IMR-90 (cell line): ENCODE results near the gene SLC16A5. TPM values are rescaled to one million over a fixed set of nuclear protein-coding genes. Genes with fewer than 3 reads are reported as not detected.

ENCODE experiments used
- ATAC-seq: fragments of 200-7000 bp; cut with Tn5 transposase; 2 replicates; pipeline ENCODE4 v1.9.1; 2020; ENCODE audit warnings: low read depth, mild to moderate bottlenecking, moderate library complexity
- BruUV-seq: library from RNA; stranded (reverse); fragments of 400-500 nt; replicated peaks from 2 replicates; lab custom pipeline; 2021; lab: Mats Ljungman, UMichigan
- CTCF ChIA-PET: fragments of 300-600 bp; formaldehyde crosslinking; extraction: SDS; loops from one replicate; lab custom pipeline; 2021; ENCODE audit warnings: antibody characterized with exemption; lab: Yijun Ruan, JAX
- POLR2A ChIA-PET: fragments of 300-600 bp; sonication (Branson Sonifier 250); formaldehyde crosslinking; loops from one replicate; lab custom pipeline; 2022; ENCODE audit warnings: antibody characterized with exemption; ENCODE audit not compliant: unreplicated experiment; lab: Charles Lee
- DNase-seq: peaks from one replicate; pipeline ENCODE4 v3.0.0; 2013
- H2AFZ ChIP-seq: replicated peaks from 2 replicates; pipeline ENCODE3; 2013; ENCODE audit warnings: low read length, mild to moderate bottlenecking; ENCODE audit not compliant: poor library complexity
- H2AK5ac ChIP-seq: 2 replicates; pipeline ENCODE4 v1.6.1; 2013; ENCODE audit warnings: low read depth, low read length, inconsistent platforms
- H2AK9ac ChIP-seq: replicated peaks from 2 replicates; pipeline ENCODE3; 2013; ENCODE audit warnings: mild to moderate bottlenecking, low read depth, low read length, moderate library complexity; ENCODE audit not compliant: poor library complexity
- H2BK120ac ChIP-seq: 2 replicates; pipeline ENCODE4 v1.6.1; 2013; ENCODE audit warnings: low read depth, low read length, inconsistent platforms
- H2BK15ac ChIP-seq: 3 replicates; pipeline ENCODE4 v1.6.1; 2013; ENCODE audit warnings: low read depth, low read length, inconsistent platforms
- H2BK20ac ChIP-seq: 2 replicates; pipeline ENCODE4 v1.6.1; 2013; ENCODE audit warnings: low read depth, mild to moderate bottlenecking, inconsistent platforms, low read length, moderate library complexity
- H2BK5ac ChIP-seq: 2 replicates; pipeline ENCODE4 v1.6.1; 2013; ENCODE audit warnings: mild to moderate bottlenecking, low read depth, low read length, inconsistent platforms; ENCODE audit not compliant: poor library complexity, severe bottlenecking
- H3K14ac ChIP-seq: replicated peaks from 2 replicates; pipeline ENCODE4 v1.6.1; 2013; ENCODE audit warnings: low read depth, low read length, inconsistent platforms
- H3K18ac ChIP-seq: 2 replicates; pipeline ENCODE4 v1.6.1; 2013; ENCODE audit warnings: low read depth, low read length, control low read depth
- H3K23ac ChIP-seq: 2 replicates; pipeline ENCODE4 v1.6.1; 2013; ENCODE audit warnings: low read depth, low read length, inconsistent platforms
- H3K27ac ChIP-seq: 2 replicates; pipeline ENCODE4 v1.5.1; 2013; ENCODE audit warnings: mild to moderate bottlenecking, control low read depth, low read length; ENCODE audit not compliant: insufficient read depth
- H3K27me3 ChIP-seq: 2 replicates; pipeline ENCODE4 v1.6.1; 2013; ENCODE audit warnings: low read length; ENCODE audit not compliant: control insufficient read depth, insufficient read depth
- H3K36me3 ChIP-seq: 2 replicates; pipeline ENCODE4 v1.6.1; 2013; ENCODE audit warnings: low read length, mixed read lengths; ENCODE audit not compliant: control insufficient read depth, insufficient read depth
- H3K4ac ChIP-seq: 2 replicates; pipeline ENCODE4 v1.6.1; 2013; ENCODE audit warnings: low read depth, low read length, inconsistent platforms
- H3K4me1 ChIP-seq: 2 replicates; pipeline ENCODE4 v1.6.1; 2013; ENCODE audit warnings: low read length, mixed read lengths; ENCODE audit not compliant: control insufficient read depth, insufficient read depth
- H3K4me2 ChIP-seq: 2 replicates; pipeline ENCODE4 v1.6.1; 2013; ENCODE audit warnings: low read depth, mild to moderate bottlenecking, control low read depth, low read length, moderate library complexity
- H3K4me3 ChIP-seq: 2 replicates; pipeline ENCODE4 v1.5.1; 2013; ENCODE audit warnings: low read depth, mild to moderate bottlenecking, control low read depth, low read length, moderate library complexity; ENCODE audit not compliant: insufficient read depth
- H3K56ac ChIP-seq: 2 replicates; pipeline ENCODE4 v1.6.1; 2013; ENCODE audit warnings: low read length, inconsistent platforms; ENCODE audit not compliant: insufficient read depth; ENCODE audit errors: extremely low read depth
- H3K79me1 ChIP-seq, 2 experiments: 2 replicates each; pipeline ENCODE4 v1.6.1; 2013; ENCODE audit warnings: low read length in 2 of 2, inconsistent platforms in 1 of 2, low read depth in 1 of 2
- H3K9ac ChIP-seq: 2 replicates; pipeline ENCODE4 v1.6.1; 2013; ENCODE audit warnings: low read depth, low read length, control low read depth
- H3K9me1 ChIP-seq: 2 replicates; pipeline ENCODE4 v1.6.1; 2013; ENCODE audit warnings: low read length, inconsistent platforms; ENCODE audit not compliant: insufficient read depth
- H3K9me3 ChIP-seq: 2 replicates; pipeline ENCODE4 v1.6.1; 2013; ENCODE audit warnings: low read length; ENCODE audit not compliant: control insufficient read depth, insufficient read depth
- H4K20me1 ChIP-seq: 2 replicates; pipeline ENCODE4 v1.6.1; 2013; ENCODE audit warnings: low read length, inconsistent platforms; ENCODE audit not compliant: insufficient read depth
- H4K5ac ChIP-seq: 2 replicates; pipeline ENCODE4 v1.6.1; 2013; ENCODE audit warnings: mild to moderate bottlenecking, low read depth, low read length, control low read depth
- H4K8ac ChIP-seq, 2 experiments: 2 replicates each; pipeline ENCODE4 v1.6.1; 2013; ENCODE audit warnings: low read depth in 2 of 2, low read length in 2 of 2, control low read depth in 1 of 2, inconsistent platforms in 1 of 2
- H4K91ac ChIP-seq: 2 replicates; pipeline ENCODE4 v1.6.1; 2013; ENCODE audit warnings: low read depth, low read length, inconsistent platforms; ENCODE audit not compliant: insufficient read depth
- CEBPB ChIP-seq: IDR thresholded peaks from 2 replicates; pipeline ENCODE4 v1.6.1; 2012; ENCODE audit warnings: low read depth, low read length, improper control_type of control experiment
- FOS ChIP-seq: fragments of 150-350 bp; IDR thresholded peaks from 2 replicates; pipeline ENCODE4 v1.6.1; 2016; ENCODE audit warnings: low read depth, low read length
- MAFK ChIP-seq: IDR thresholded peaks from 2 replicates; pipeline ENCODE4 v1.6.1; 2012; ENCODE audit warnings: low read depth, low read length, improper control_type of control experiment
- MAZ ChIP-seq: IDR thresholded peaks from 2 replicates; pipeline ENCODE4 v1.6.1; 2012; ENCODE audit warnings: low read depth, mild to moderate bottlenecking, low read length, improper control_type of control experiment, moderate library complexity, borderline replicate concordance
- MXI1 ChIP-seq: IDR thresholded peaks from 2 replicates; pipeline ENCODE4 v1.6.1; 2012; ENCODE audit warnings: low read depth, mild to moderate bottlenecking, low read length, moderate library complexity, borderline replicate concordance
- POLR2A ChIP-seq: IDR thresholded peaks from 2 replicates; pipeline ENCODE4 v1.6.1; 2012; ENCODE audit warnings: mild to moderate bottlenecking, low read depth, low read length
- RAD21 ChIP-seq: IDR thresholded peaks from 2 replicates; pipeline ENCODE4 v1.6.1; 2012; ENCODE audit warnings: low read length, improper control_type of control experiment
- WGBS, 2 experiments: methylation state at CpG; one replicate each; pipeline versions ENCODE4 v1.1.5 to v1.1.7; 2013; ENCODE audit warnings: missing lambda C conversion rate in 2 of 2; ENCODE audit not compliant: insufficient read length in 1 of 2; ENCODE audit errors: extremely low coverage in 2 of 2; 5-methylcytosine and 5-hydroxymethylcytosine counted together
- dilution Hi-C: fragments of 300-500 bp; cut with HindIII; formaldehyde crosslinking; loops from one replicate; pipeline ENCODE4 v1.14.3; 2018; ENCODE audit warnings: low sequenced_read_pairs; ENCODE audit not compliant: unreplicated experiment
- in situ Hi-C: fragments of 300-500 bp; cut with MboI; formaldehyde crosslinking; loops from 3 replicates; pipeline ENCODE4 v1.14.3; 2019; ENCODE audit warnings: low sequenced_read_pairs, inconsistent platforms, mixed read lengths
- intact Hi-C: fragments of 100-400 bp; cut with micrococcal nuclease; formaldehyde crosslinking; loops from 2 replicates; pipeline ENCODE4 v1.10.0; 2022
- polyA plus RNA-seq, 3 experiments: library from polyadenylated mRNA; depleted of rRNA; stranded (reverse); fragments of >200 nt; gene quantifications; 2 replicates each; pipeline ENCODE4 v1.2.3, GENCODE V29; 2012; ENCODE audit warnings: low replicate concordance in 1 of 3
- total RNA-seq: library from RNA; depleted of rRNA; stranded (reverse); fragments of >200 nt; gene quantifications from 2 replicates; pipeline ENCODE4 v1.2.3, GENCODE V29; 2012
- TF ChIP-seq, protein P1 (sequence below): fragments of 150-350 bp; IDR thresholded peaks from 2 replicates; pipeline ENCODE4 v1.6.1; 2017; ENCODE audit warnings: mild to moderate bottlenecking, antibody characterized with exemption, low read length, low read depth

Gene SLC16A5
- total and polyA plus RNA-seq, 2 of the 4 experiments (the other 2 are of a cell fraction) = 1.8 to 7.1 TPM

DNA sequence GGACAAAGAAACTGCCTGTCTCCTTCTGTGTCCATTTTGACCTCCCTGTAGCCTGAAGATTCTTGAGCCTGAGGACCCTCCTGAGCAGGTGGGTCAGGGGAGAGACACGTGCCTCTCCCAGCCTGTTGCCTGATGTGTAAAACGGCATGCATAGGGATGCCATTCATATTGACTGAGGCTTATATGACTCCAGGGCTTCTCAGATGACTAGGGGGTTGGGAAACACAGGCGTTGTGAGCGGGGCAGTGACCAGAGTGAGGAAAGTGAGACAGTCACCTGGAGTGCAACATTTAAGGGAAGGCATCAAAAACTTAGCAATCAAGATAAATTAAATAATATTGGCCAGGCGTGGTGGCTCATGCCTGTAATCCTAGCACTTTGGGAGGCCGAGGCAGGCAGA, 5.1 kb upstream of the SLC16A5 start:
- dilution Hi-C loops (no loop called here), intact Hi-C loops (no loop called here), in situ Hi-C loops (no loop called here)
- Histone ChIP-seq H3K18ac (no peak overlapping the region), H3K4ac (no peak overlapping the region), H3K9me1 (peaks cover 21% of the 10 kb centered on the region), H2BK120ac (no peak overlapping the region), H4K20me1 (no peaks in the 10 kb centered on the region), H3K9ac (no peak overlapping the region), H4K5ac (no peak overlapping the region), H2BK5ac (no peak overlapping the region), H2BK15ac (no peak overlapping the region), H2AK9ac (peak overlapping the region; percentile 62), H2BK20ac (no peak overlapping the region), H4K91ac (peak overlapping the region; percentile 34; the same call in 1 of the 2 replicates), H3K23ac (no peak overlapping the region), H3K14ac (no peak overlapping the region), H3K56ac (no peak overlapping the region), H3K36me3 (no peaks in the 10 kb centered on the region), H4K8ac (no peak overlapping the region), H2AFZ (peak overlapping the region; percentile 69), H3K27me3 (no peaks in the 10 kb centered on the region), H2AK5ac (peak overlapping the region; percentile 58; the same call in 1 of the 2 replicates), H3K4me2 (no peak overlapping the region), H3K4me1 (peaks cover 24% of the 10 kb centered on the region), H3K4me3 (no peak overlapping the region), H3K9me3 (no peaks in the 10 kb centered on the region), H3K27ac (no peak overlapping the region), H3K79me1 (peaks cover 0 to 4% of the 10 kb centered on the region in 2 experiments; a peak in 1 of 4 replicates)
- CTCF ChIA-PET = no interaction called here
- POLR2A ChIA-PET = no interaction called here
- BruUV-seq = no TSS peak
- TF ChIP-seq CEBPB (no peak), MAFK (no peak), RAD21 (no peak), MXI1 (no peak), MAZ (no peak), FOS (no peak), POLR2A (no peak)
- TF ChIP-seq, protein P1, sequence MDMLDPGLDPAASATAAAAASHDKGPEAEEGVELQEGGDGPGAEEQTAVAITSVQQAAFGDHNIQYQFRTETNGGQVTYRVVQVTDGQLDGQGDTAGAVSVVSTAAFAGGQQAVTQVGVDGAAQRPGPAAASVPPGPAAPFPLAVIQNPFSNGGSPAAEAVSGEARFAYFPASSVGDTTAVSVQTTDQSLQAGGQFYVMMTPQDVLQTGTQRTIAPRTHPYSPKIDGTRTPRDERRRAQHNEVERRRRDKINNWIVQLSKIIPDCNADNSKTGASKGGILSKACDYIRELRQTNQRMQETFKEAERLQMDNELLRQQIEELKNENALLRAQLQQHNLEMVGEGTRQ = no peak
- WGBS, 2 experiments = 60% methylated on average over 1 of the region's 6 CpGs; no CpG with 5 or more reads in 1 of the 2 experiments
- DNase-seq = no peak
- no peak for ATAC-seq
